H1 (cell line): ENCODE measurements around the gene CTNNA3. TPM values are rescaled to one million over a fixed set of nuclear protein-coding genes. Genes with fewer than 3 reads are reported as not detected.

Source experiments
- BRCA1 ChIP-seq: IDR thresholded peaks from 2 replicates; pipeline ENCODE4 v1.6.1; 2012; ENCODE audit warnings: low read depth, low read length, improper control_type of control experiment
- CHD7 ChIP-seq: fragments of 300-600 bp; sonication (generic); IDR thresholded peaks from 2 replicates; pipeline ENCODE4 v1.7.1; 2012; ENCODE audit warnings: low read length, moderate library complexity, mild to moderate bottlenecking, inconsistent platforms; ENCODE audit not compliant: insufficient replicate concordance
- EGR1 ChIP-seq: IDR thresholded peaks from 2 replicates; pipeline ENCODE4 v1.6.1; 2011; ENCODE audit warnings: low read depth, low read length, borderline replicate concordance
- JUND ChIP-seq: IDR thresholded peaks from 2 replicates; pipeline ENCODE4 v1.6.1; 2011; ENCODE audit warnings: mild to moderate bottlenecking, improper control_type of control experiment, low read length
- KDM4A ChIP-seq: IDR thresholded peaks from one replicate; pipeline ENCODE4 v1.7.1; 2012; ENCODE audit warnings: low read depth, mild to moderate bottlenecking, moderate library complexity, low read length, inconsistent platforms; ENCODE audit not compliant: severe bottlenecking
- NRF1 ChIP-seq: IDR thresholded peaks from 2 replicates; pipeline ENCODE4 v1.6.1; 2011; ENCODE audit warnings: mild to moderate bottlenecking, low read depth, low read length, improper control_type of control experiment
- POLR2AphosphoS5 ChIP-seq: IDR thresholded peaks from 2 replicates; pipeline ENCODE4 v1.6.1; 2011; ENCODE audit warnings: low read depth, low read length
- RAD21 ChIP-seq, 2 experiments: IDR thresholded peaks in 1 of 2; conservative IDR thresholded peaks in 1 of 2; 2 replicates each; pipeline ENCODE4 v1.6.1; 2011; ENCODE audit warnings: low read depth in 2 of 2, low read length in 2 of 2, improper control_type of control experiment in 1 of 2, inconsistent platforms in 1 of 2, mild to moderate bottlenecking in 1 of 2, moderate library complexity in 1 of 2
- RNF2 ChIP-seq: fragments of 200-900, 300-1000 bp; sonication (generic); IDR thresholded peaks from 2 replicates; pipeline ENCODE4 v1.7.1; 2016; ENCODE audit warnings: borderline replicate concordance, low read depth, mild to moderate bottlenecking, antibody characterized with exemption, low read length; ENCODE audit not compliant: poor library complexity, severe bottlenecking; ENCODE audit errors: missing control alignments
- SAP30 ChIP-seq: fragments of 300-600 bp; sonication (generic); IDR thresholded peaks from 2 replicates; pipeline ENCODE4 v1.7.1; 2012; ENCODE audit warnings: low read length, moderate library complexity, mild to moderate bottlenecking, inconsistent platforms; ENCODE audit not compliant: insufficient read depth, insufficient replicate concordance
- SP2 ChIP-seq: IDR thresholded peaks from 2 replicates; pipeline ENCODE4 v1.6.1; 2012; ENCODE audit warnings: mild to moderate bottlenecking, low read length, inconsistent platforms
- SP4 ChIP-seq: IDR thresholded peaks from 2 replicates; pipeline ENCODE4 v1.6.1; 2012; ENCODE audit warnings: low read length, inconsistent platforms
- polyA plus RNA-seq, 7 experiments: library from polyadenylated mRNA; depleted of rRNA in 3 of 7; stranded (reverse) in 5 of 7; unstranded in 2 of 7; fragments of >200 nt in 5 of 7; fragments of 200-250 nt in 2 of 7; gene quantifications; 1 replicate in 5 of 7; 2 replicates in 1 of 7; 4 replicates in 1 of 7; pipeline versions ENCODE4 v1.2.1 to v1.2.3, GENCODE V29; 2011 to 2013; ENCODE audit warnings: missing spikeins in 2 of 7, mixed read lengths in 2 of 7
- total RNA-seq: library from RNA; stranded (reverse); fragmentation: NEBNext Ultra II Directional; extraction: Animal tissue kit (Norgen Biotek cat#: 25700); gene quantifications from 2 replicates; pipeline ENCODE4 v1.2.1, GENCODE V29; 2021

CTNNA3 gene
- total and polyA plus RNA-seq, 2 of the 8 experiments (the other 6 are each of a cell fraction or from before 2014, with no cell fraction given), result 1.3 to 1.5 TPM

GRCh38 chr10:66951896-66952295 is 744.1 kb downstream of the CTNNA3 start (continued):
- TF ChIP-seq CHD7 (no peak), SP2 (no peak), SAP30 (no peak), RNF2 (no peak), EGR1 (no peak), BRCA1 (no peak), NRF1 (no peak), KDM4A (no peak), RAD21 (IDR thresholded peaks at IDR 0.05 in 1 of 2, conservative IDR thresholded peaks at IDR 0.05 in 1 of 2; ENCODE audit: low read depth in 2 of 2, low read length in 2 of 2) (no peak), SP4 (no peak), POLR2AphosphoS5 (no peak), JUND (no peak)
